Ovary (tissue), 3 donors: ENCODE data around the gene NIPAL1.

Experiments used
- EP300 ChIP-seq: sonication (generic); formaldehyde crosslinking; IDR thresholded peaks from one replicate; pipeline ENCODE4 v1.6.1; 2017; ENCODE audit warnings: antibody characterized with exemption
- POLR2A ChIP-seq: fragments of 450-650 bp; IDR thresholded peaks from one replicate; pipeline ENCODE4 v1.6.1; 2017; ENCODE audit warnings: antibody characterized with exemption, mild to moderate bottlenecking, moderate library complexity
- TF ChIP-seq, protein P1 (sequence below), 3 donors: fragments of 450-650 bp in 2 of 3; fragments of 200-600 bp in 1 of 3; IDR thresholded peaks; one replicate each; pipeline versions ENCODE4 v1.5.1 to v1.8.0; 2016 to 2022; ENCODE audit warnings: antibody characterized with exemption in 3 of 3, mild to moderate bottlenecking in 1 of 3
- donor health status: DM: no; HTN: no; CAD: no.

DNA sequence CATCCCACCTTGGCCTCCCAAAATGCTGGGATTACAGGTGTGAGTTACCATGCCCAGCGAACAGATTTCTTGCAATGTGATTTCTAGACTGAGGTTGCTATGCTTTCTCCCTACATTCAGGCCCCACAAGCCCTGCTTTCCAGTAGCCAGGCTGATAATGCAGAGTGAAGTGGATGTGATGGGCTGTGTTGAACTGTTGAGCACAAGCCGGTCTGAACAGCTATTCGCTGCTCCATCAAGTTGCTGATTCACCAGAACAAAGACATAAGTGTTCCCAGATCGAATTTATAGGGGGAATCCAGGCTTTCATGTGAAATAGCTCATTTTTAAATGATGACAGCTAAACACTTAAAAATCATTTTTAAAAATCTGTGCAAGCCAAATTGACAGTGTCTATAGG, 8.0 kb downstream of the NIPAL1 start:
- TF ChIP-seq, protein P1, sequence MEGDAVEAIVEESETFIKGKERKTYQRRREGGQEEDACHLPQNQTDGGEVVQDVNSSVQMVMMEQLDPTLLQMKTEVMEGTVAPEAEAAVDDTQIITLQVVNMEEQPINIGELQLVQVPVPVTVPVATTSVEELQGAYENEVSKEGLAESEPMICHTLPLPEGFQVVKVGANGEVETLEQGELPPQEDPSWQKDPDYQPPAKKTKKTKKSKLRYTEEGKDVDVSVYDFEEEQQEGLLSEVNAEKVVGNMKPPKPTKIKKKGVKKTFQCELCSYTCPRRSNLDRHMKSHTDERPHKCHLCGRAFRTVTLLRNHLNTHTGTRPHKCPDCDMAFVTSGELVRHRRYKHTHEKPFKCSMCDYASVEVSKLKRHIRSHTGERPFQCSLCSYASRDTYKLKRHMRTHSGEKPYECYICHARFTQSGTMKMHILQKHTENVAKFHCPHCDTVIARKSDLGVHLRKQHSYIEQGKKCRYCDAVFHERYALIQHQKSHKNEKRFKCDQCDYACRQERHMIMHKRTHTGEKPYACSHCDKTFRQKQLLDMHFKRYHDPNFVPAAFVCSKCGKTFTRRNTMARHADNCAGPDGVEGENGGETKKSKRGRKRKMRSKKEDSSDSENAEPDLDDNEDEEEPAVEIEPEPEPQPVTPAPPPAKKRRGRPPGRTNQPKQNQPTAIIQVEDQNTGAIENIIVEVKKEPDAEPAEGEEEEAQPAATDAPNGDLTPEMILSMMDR (IDR thresholded peaks at IDR 0.05), result no peak
- TF ChIP-seq POLR2A (no peak), EP300 (no peak)
